ENCODE results near the gene DTHD1.

DTHD1 gene

DNA sequence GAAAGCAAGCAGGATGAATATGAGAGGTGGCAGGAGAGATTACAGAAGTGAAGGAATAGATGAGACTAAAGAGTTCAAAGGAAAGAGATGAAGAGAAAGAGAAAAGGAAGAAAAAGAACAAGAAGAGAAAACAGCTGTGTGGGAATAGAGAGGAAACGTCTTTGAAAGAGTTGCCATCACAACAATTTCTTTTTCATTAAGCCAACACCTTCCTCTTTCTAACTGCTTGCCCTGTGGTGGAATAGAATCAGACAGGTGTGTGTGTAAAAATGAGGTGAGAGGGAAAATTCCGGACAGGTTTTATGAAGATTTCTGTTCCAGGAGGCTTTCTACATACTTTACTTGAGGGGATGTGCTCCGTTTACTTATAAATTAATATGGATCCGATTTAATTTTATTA, 28.8 kb downstream of the DTHD1 start:
- POLR2A ChIA-PET = no interaction called here
- DNase-seq (ENCODE audit: low read depth, low spot score) = no peak
- no peak for TF ChIP-seq CTCF (IDR thresholded peaks at IDR 0.05; ENCODE audit: insufficient read depth, low read length, missing control alignments)
- H3K4me3 ChIP-seq (ENCODE audit: low read depth, low read length) = no peak overlapping the region
- CTCF ChIA-PET = no interaction called here

DNA sequence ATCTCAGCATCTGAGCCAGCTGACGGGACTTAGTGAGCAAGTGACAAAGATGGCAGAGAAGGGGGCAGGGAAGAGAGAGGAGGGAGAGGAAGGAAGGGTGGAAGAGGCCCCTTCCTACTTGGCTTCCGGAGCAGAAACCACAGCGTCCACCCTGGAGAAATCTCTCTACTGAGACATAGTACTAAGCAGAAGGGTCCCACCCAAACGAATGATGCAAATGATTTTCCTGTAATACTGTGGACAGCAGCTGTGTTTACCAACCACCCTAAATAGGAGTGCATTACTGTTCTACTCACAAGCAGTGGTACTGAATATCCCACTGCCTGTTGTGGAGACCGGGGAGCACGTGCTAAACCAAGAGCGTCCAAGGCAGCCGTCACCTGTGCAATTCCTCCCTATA, 29.4 kb downstream of the DTHD1 start:
- ChIA-PET POLR2A (no interaction called here), CTCF (no interaction called here)
- no peak for TF ChIP-seq CTCF (IDR thresholded peaks at IDR 0.05; ENCODE audit: insufficient read depth, low read length, missing control alignments)
- no peak overlapping the region for H3K4me3 ChIP-seq (ENCODE audit: low read depth, low read length)
- no peak for DNase-seq (ENCODE audit: low read depth, low spot score)

- no peak overlapping the region for H3K4me3 ChIP-seq (ENCODE audit: low read depth, low read length)
- DNase-seq (ENCODE audit: low read depth, low spot score) = no peak
- POLR2A ChIA-PET = no interaction called here
- CTCF ChIA-PET = no interaction called here
- no peak for TF ChIP-seq CTCF (IDR thresholded peaks at IDR 0.05; ENCODE audit: insufficient read depth, low read length, missing control alignments)
Measured at GRCh38 chr4:36312511-36312910, 31.1 kb downstream of the DTHD1 start.

DNA sequence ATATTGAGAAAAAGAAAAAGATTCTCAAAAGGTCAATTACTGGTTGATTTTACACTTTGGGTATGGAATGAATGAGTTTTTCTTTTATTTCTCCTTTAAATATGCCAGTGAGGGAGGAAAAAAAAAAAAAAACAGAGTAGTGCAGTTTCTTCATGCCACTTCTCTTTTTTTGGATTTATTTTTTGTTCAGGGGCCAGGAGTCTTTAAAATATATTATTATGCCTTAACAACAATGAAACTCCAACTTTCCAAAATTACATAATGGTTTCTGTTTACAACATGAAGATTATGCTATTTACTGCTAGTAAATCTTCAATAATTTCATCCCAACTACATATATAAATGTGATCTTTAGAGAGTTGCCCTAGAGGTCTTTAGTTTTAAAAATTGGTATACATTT, 31.9 kb downstream of the DTHD1 start:
- DNase-seq (ENCODE audit: low read depth, low spot score) = no peak

DNA sequence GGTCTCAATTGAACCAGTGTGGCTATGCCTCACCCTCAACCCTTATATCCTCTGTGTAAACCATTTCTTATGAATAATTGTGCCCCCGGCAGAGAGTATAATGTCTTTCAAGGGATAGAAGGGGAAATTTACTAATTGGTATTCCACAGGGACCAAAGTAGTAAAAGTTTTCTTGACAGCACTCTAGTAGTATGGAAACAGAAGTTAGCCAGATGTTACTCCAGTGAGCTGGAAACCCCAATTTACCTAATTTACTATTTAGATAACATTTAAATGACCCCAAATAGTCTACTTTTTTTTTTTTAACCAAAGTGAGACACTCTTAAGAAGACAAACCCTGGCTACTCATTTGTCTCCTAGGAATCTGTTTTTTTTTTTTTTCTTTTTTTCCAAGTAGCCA, 32.3 kb downstream of the DTHD1 start:
- ChIA-PET CTCF (no interaction called here), POLR2A (no interaction called here)
- no peak overlapping the region for H3K4me3 ChIP-seq (ENCODE audit: low read depth, low read length)
- no peak for TF ChIP-seq CTCF (IDR thresholded peaks at IDR 0.05; ENCODE audit: insufficient read depth, low read length, missing control alignments)
- no peak for DNase-seq (ENCODE audit: low read depth, low spot score)

More for the DNA sequence above, 31.9 kb downstream of the DTHD1 start:
- no peak for TF ChIP-seq CTCF (IDR thresholded peaks at IDR 0.05; ENCODE audit: insufficient read depth, low read length, missing control alignments)
- CTCF ChIA-PET = no interaction called here
- H3K4me3 ChIP-seq (ENCODE audit: low read depth, low read length) = no peak overlapping the region
- POLR2A ChIA-PET = no interaction called here

GRCh38 chr4:36316607-36317006, 35.2 kb downstream of the DTHD1 start:
- CTCF ChIA-PET = no interaction called here
- POLR2A ChIA-PET = no interaction called here
- H3K4me3 ChIP-seq (ENCODE audit: low read depth, low read length) = no peak overlapping the region
- no peak for DNase-seq (ENCODE audit: low read depth, low spot score)
- no peak for TF ChIP-seq CTCF (IDR thresholded peaks at IDR 0.05; ENCODE audit: insufficient read depth, low read length, missing control alignments)
